Astrocyte of the spinal cord (primary cell): Measurements from ENCODE around the gene DHRS7B.
A peak's percentile ranks its signal among the peaks of the same experiment; 100 is the strongest.

Source experiments
- DNase-seq: peaks from one replicate; pipeline ENCODE4 v3.0.0; 2011; ENCODE audit warnings: low read depth, low spot score
- H3K4me3 ChIP-seq: 2 replicates; pipeline ENCODE4 v1.5.1; 2011; ENCODE audit warnings: low read depth, mild to moderate bottlenecking, low read length, moderate library complexity
- CTCF ChIP-seq: IDR thresholded peaks from 2 replicates; pipeline ENCODE4 v1.5.1; 2012; ENCODE audit warnings: low read depth, mild to moderate bottlenecking, low read length, inconsistent platforms
- in situ Hi-C: cut with HindIII; loops from 2 replicates; pipeline ENCODE4 v1.10.0; 2017; ENCODE audit warnings: low sequenced_read_pairs

The DHRS7B gene

GRCh38 chr17:21235921-21236320, 109.2 kb downstream of the DHRS7B start:
- in situ Hi-C loops: no loop called here
- no peak for DNase-seq
- no peak for TF ChIP-seq CTCF
- no peak overlapping the region for H3K4me3 ChIP-seq

DNA sequence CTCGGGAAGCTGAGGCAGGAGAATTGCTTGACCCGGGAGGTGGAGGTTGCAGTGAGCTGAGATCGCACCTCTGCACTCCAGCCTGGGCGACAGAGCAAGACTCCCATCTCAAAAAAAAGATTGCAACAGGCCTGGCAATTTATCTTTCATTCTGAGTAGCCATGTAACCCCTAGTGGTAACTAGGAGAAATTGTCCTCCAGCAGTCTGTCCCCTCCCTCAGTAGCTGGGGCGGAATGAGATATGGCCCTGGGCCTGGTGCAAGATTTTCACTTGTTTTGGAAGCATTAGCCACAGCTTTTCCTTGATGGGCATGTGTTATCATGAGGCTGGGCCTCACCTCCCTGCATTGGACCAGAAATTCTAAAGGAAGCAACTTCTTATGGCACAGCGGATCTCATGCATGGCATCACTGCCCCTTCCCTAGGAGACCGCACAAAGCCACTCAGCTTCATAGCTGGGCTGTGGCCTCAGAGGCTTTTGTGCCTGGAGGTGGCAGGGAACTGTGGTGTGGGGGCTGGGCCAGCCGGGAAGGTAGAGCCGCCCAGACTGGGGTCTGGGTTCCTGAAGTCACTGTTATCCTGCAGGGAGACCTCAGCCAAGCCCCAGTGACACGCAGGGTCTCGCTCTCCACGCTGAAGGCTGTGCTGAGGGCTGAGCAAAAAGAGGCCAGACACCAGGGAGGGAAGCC, 113.1 kb downstream of the DHRS7B start:
- H3K4me3 ChIP-seq: no peak overlapping the region
- DNase-seq: peak; percentile 26
- in situ Hi-C loops: no loop called here
- peak; percentile 60 for TF ChIP-seq CTCF

GRCh38 chr17:21240369-21241055, 113.7 kb downstream of the DHRS7B start:
- H3K4me3 ChIP-seq: no peak overlapping the region
- in situ Hi-C loops: no loop called here
- TF ChIP-seq CTCF: no peak
- DNase-seq: no peak
